ENCODE data around the gene GRP.
A peak's percentile ranks its signal among the peaks of the same experiment; 100 is the strongest.

The GRP gene

GRCh38 chr18:59272221-59272888, 52.4 kb downstream of the GRP start:
- no peak for DNase-seq (ENCODE audit: low read depth)
- peak overlapping the region; percentile 75 for H3K4me3 ChIP-seq (ENCODE audit: low read length)
- TF ChIP-seq, protein P1, sequence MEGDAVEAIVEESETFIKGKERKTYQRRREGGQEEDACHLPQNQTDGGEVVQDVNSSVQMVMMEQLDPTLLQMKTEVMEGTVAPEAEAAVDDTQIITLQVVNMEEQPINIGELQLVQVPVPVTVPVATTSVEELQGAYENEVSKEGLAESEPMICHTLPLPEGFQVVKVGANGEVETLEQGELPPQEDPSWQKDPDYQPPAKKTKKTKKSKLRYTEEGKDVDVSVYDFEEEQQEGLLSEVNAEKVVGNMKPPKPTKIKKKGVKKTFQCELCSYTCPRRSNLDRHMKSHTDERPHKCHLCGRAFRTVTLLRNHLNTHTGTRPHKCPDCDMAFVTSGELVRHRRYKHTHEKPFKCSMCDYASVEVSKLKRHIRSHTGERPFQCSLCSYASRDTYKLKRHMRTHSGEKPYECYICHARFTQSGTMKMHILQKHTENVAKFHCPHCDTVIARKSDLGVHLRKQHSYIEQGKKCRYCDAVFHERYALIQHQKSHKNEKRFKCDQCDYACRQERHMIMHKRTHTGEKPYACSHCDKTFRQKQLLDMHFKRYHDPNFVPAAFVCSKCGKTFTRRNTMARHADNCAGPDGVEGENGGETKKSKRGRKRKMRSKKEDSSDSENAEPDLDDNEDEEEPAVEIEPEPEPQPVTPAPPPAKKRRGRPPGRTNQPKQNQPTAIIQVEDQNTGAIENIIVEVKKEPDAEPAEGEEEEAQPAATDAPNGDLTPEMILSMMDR (conservative IDR thresholded peaks at IDR 0.05; ENCODE audit: low read depth, low read length): no peak

GRCh38 chr18:59272891-59273758, 53.2 kb downstream of the GRP start, which contains the start of gene RAX:
RAX (minus strand) TSS chr18:59273454; CDS start chr18:59273206, 248 bp downstream.
- DNase-seq (ENCODE audit: low read depth): peak; percentile 67
- TF ChIP-seq, protein P1 (conservative IDR thresholded peaks at IDR 0.05; ENCODE audit: low read depth, low read length): peak; percentile 69
- H3K4me3 ChIP-seq (ENCODE audit: low read length): peak within 1 kb of the TSS; percentile 75

GRCh38 chr18:59273759-59274532, 54.0 kb downstream of the GRP start:
- DNase-seq (ENCODE audit: low read depth): no peak
- TF ChIP-seq, protein P1 (conservative IDR thresholded peaks at IDR 0.05; ENCODE audit: low read depth, low read length): no peak
- H3K4me3 ChIP-seq (ENCODE audit: low read length): peak overlapping the region; percentile 75

GRCh38 chr18:59274533-59274928, 54.6 kb downstream of the GRP start:
- TF ChIP-seq, protein P1 (conservative IDR thresholded peaks at IDR 0.05; ENCODE audit: low read depth, low read length): no peak
- H3K4me3 ChIP-seq (ENCODE audit: low read length): no peak overlapping the region
- DNase-seq (ENCODE audit: low read depth): no peak

DNA sequence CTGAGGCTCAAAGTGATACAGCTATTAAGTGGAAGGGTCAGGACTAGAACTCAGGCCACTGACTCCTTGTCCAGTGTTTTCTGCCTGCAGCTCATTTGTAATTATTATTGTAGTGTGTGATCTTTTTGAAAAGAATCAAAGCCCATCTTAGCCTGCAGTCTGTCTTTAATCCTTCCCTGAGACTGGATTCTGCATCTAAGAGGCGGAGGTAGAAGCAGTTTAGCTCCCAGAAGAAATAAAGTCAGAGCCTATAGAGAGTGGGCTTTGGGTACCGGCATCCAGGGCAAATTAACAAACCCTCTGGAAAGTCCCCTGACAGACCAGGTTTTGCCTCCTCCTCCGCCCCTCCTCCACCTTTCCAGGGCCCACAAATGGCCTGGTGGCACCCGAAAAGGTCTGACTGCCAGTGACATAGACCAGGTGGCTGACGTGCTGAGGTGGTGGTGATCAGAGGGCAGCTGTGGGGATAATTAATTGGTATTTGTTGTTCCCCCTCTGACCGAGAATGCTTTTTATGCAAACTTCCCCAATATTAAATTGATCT, 55.5 kb downstream of the GRP start:
- H3K4me3 ChIP-seq (ENCODE audit: low read length): no peak overlapping the region
- DNase-seq (ENCODE audit: low read depth): no peak
- TF ChIP-seq, protein P1 (conservative IDR thresholded peaks at IDR 0.05; ENCODE audit: low read depth, low read length): no peak

DNA sequence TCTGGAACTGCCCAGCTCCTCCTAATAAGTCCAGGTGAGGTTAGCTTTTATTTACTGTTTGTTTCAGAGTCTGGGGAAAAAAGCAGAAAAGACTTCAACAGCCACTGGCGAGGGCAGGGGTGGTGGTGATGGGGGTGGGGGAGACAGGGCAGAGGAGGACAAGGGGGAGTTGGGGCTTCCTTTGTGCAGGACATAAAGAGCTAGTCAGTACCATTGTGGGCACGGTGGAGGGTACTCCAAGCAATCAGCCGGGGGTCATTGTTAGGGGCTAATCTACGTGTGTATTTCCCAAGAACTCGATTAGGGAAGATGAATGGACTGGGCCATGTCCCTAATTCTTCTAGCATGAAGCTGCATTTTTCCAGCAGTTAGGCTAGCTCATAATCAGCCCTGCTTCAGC, 56.1 kb downstream of the GRP start:
- DNase-seq (ENCODE audit: low read depth): no peak
- no peak overlapping the region for H3K4me3 ChIP-seq (ENCODE audit: low read length)
- TF ChIP-seq, protein P1 (conservative IDR thresholded peaks at IDR 0.05; ENCODE audit: low read depth, low read length): no peak

Data from retinal pigment epithelial cell (primary cell).